HepG2 (cell line): ENCODE measurements around the gene GMNN. TPM values are rescaled to one million over a fixed set of nuclear protein-coding genes. Genes with fewer than 3 reads are reported as not detected.

Experiments
- AGO2 ChIP-seq: fragments of 200-400 bp; formaldehyde crosslinking; optimal IDR thresholded peaks from 2 replicates; pipeline ENCODE3; 2017; ENCODE audit warnings: mild to moderate bottlenecking, low read depth, low read length, moderate library complexity
- ATM ChIP-seq: fragments of 450-650 bp; IDR thresholded peaks from 2 replicates; pipeline ENCODE4 v1.7.1; 2017; ENCODE audit warnings: mild to moderate bottlenecking, borderline replicate concordance
- CSRNP2 ChIP-seq: sonication (generic); formaldehyde crosslinking; conservative IDR thresholded peaks from 2 replicates; pipeline ENCODE4 v1.8.0; 2022; ENCODE audit warnings: low read depth, missing genetic modification reagents
- MBNL3 ChIP-seq: fragments of 250-450 bp; sonication (Bioruptor Pico); conservative IDR thresholded peaks from 2 replicates; pipeline ENCODE4 v1.8.0; 2022; ENCODE audit warnings: mild to moderate bottlenecking, inconsistent platforms
- MLXIP ChIP-seq: sonication (generic); formaldehyde crosslinking; IDR thresholded peaks from 2 replicates; pipeline ENCODE4 v1.9.0; 2021; ENCODE audit warnings: missing genetic modification reagents, borderline replicate concordance
- NFE2L1 ChIP-seq: sonication (generic); formaldehyde crosslinking; IDR thresholded peaks from 2 replicates; pipeline ENCODE4 v1.4.0; 2020; ENCODE audit warnings: missing genetic modification reagents, mild to moderate bottlenecking, borderline replicate concordance
- SPEN ChIP-seq: sonication (generic); formaldehyde crosslinking; IDR thresholded peaks from 2 replicates; pipeline ENCODE4 v1.5.1; 2020; ENCODE audit warnings: low read depth, mild to moderate bottlenecking, missing genetic modification reagents
- TFDP1 ChIP-seq: IDR thresholded peaks from 2 replicates; pipeline ENCODE4 v1.6.1; 2016; ENCODE audit warnings: missing compliant biosample characterization, missing genetic modification reagents, borderline replicate concordance
- ZNF207 ChIP-seq: fragments of 450-650 bp; IDR thresholded peaks from 2 replicates; pipeline ENCODE4 v1.6.1; 2016; ENCODE audit warnings: antibody characterized with exemption, borderline replicate concordance
- ZNF224 ChIP-seq: sonication (generic); formaldehyde crosslinking; IDR thresholded peaks from 2 replicates; pipeline ENCODE4 v1.5.0; 2020; ENCODE audit warnings: mild to moderate bottlenecking, missing genetic modification reagents
- ZNF460 ChIP-seq: sonication (generic); formaldehyde crosslinking; IDR thresholded peaks from 2 replicates; pipeline ENCODE4 v1.5.1; 2020; ENCODE audit warnings: missing genetic modification reagents, mild to moderate bottlenecking, borderline replicate concordance
- ZNF549 ChIP-seq: sonication (generic); formaldehyde crosslinking; IDR thresholded peaks from 2 replicates; pipeline ENCODE4 v1.5.0; 2020; ENCODE audit warnings: missing genetic modification reagents
- ZNF782 ChIP-seq: sonication (generic); formaldehyde crosslinking; IDR thresholded peaks from 2 replicates; pipeline ENCODE4 v1.4.0; 2020; ENCODE audit warnings: missing genetic modification reagents, mild to moderate bottlenecking, borderline replicate concordance
- ZNF784 ChIP-seq: sonication (generic); formaldehyde crosslinking; IDR thresholded peaks from 2 replicates; pipeline ENCODE4 v1.5.1; 2020; ENCODE audit warnings: missing genetic modification reagents, mild to moderate bottlenecking, borderline replicate concordance
- ZSCAN12 ChIP-seq: sonication (generic); formaldehyde crosslinking; IDR thresholded peaks from 2 replicates; pipeline ENCODE4 v1.9.0; 2021; ENCODE audit warnings: mild to moderate bottlenecking, missing genetic modification reagents
- ZSCAN22 ChIP-seq: sonication (generic); formaldehyde crosslinking; IDR thresholded peaks from 2 replicates; pipeline ENCODE4 v1.4.0; 2020; ENCODE audit warnings: mild to moderate bottlenecking, missing genetic modification reagents
- polyA plus RNA-seq, 8 experiments: library from polyadenylated mRNA; depleted of rRNA in 3 of 8; stranded (reverse) in 7 of 8; unstranded in 1 of 8; fragments of >200 nt; fragmentation: Illumina TruSeq in 4 of 8; extraction: Trizol in 4 of 8; gene quantifications; 2 replicates each; pipeline versions ENCODE4 v1.2.1 to v1.2.3, GENCODE V29; 2011 to 2016; ENCODE audit warnings: low read depth in 4 of 8, missing spikeins in 1 of 8, mixed read lengths in 1 of 8; ENCODE audit not compliant: insufficient read depth in 1 of 8
- total RNA-seq, 5 experiments: library from RNA; depleted of rRNA; stranded (reverse); fragments of >200 nt; fragmentation: Illumina TruSeq; extraction: Trizol; gene quantifications; 2 replicates each; pipeline ENCODE4 v1.2.3, GENCODE V29; 2016; ENCODE audit warnings: low read depth in 1 of 5
- TF ChIP-seq, protein P1 (sequence below): sonication (generic); formaldehyde crosslinking; IDR thresholded peaks from 2 replicates; pipeline ENCODE4 v1.4.0; 2020; ENCODE audit warnings: missing genetic modification reagents, borderline replicate concordance

GMNN gene
- total and polyA plus RNA-seq, 2 of the 13 experiments (the other 11 are each of a cell fraction or from before 2014, with no cell fraction given), result 61.8 to 154 TPM

DNA sequence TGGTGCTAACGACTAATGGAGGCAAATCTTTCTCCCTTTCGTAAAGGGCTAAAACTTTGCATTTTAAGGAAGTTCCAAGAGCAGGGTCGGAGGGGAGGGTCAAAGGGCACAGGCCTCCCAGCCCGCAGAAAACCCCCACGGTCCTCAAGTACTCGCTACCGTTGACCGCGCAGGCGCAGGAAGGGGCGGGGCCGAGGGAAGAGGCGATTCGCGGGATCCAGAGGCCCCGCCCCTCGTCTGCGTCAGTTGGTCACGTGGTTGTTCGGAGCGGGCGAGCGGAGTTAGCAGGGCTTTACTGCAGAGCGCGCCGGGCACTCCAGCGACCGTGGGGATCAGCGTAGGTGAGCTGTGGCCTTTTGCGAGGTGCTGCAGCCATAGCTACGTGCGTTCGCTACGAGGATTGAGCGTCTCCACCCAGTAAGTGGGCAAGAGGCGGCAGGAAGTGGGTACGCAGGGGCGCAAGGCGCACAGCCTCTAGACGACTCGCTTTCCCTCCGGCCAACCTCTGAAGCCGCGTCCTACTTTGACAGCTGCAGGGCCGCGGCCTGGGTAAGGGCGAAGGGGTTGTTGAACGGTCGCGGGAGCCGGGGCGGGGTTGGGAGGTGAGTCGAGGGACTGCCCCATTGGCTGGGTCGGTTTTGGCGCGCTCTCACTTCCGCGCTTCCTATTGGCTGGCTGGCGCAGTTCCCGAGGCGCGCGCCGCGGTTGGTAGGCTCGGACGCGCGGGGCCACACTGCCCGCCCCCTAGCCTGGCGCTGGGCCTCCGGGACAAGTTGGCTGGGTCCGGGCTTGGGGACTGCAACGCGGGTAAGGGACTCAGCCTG, at the start of gene GMNN (continued):
- TF ChIP-seq ZNF460 (CRISPR knock-in tag) (no peak), MLXIP (CRISPR knock-in tag) (peak; percentile 84; the same call in 1 of the 2 replicates), TFDP1 (peak; percentile 98), ZNF782 (CRISPR knock-in tag) (peak; percentile 95), SPEN (CRISPR knock-in tag) (peak; percentile 83), ZNF207 (no peak), NFE2L1 (no peak; the same call in none of the 2 replicates), CSRNP2 (CRISPR knock-in tag) (no peak), ATM (no peak), ZSCAN12 (CRISPR knock-in tag) (no peak), ZNF784 (CRISPR knock-in tag) (peak; percentile 99), ZSCAN22 (CRISPR knock-in tag) (no peak), AGO2 (peak; percentile 97), ZNF549 (CRISPR knock-in tag) (peak; percentile 28; the same call in 1 of the 2 replicates), ZNF224 (CRISPR knock-in tag) (peak; percentile 99; the same call in 1 of the 2 replicates), MBNL3 (CRISPR knock-in tag) (no peak)
- TF ChIP-seq, protein P1, sequence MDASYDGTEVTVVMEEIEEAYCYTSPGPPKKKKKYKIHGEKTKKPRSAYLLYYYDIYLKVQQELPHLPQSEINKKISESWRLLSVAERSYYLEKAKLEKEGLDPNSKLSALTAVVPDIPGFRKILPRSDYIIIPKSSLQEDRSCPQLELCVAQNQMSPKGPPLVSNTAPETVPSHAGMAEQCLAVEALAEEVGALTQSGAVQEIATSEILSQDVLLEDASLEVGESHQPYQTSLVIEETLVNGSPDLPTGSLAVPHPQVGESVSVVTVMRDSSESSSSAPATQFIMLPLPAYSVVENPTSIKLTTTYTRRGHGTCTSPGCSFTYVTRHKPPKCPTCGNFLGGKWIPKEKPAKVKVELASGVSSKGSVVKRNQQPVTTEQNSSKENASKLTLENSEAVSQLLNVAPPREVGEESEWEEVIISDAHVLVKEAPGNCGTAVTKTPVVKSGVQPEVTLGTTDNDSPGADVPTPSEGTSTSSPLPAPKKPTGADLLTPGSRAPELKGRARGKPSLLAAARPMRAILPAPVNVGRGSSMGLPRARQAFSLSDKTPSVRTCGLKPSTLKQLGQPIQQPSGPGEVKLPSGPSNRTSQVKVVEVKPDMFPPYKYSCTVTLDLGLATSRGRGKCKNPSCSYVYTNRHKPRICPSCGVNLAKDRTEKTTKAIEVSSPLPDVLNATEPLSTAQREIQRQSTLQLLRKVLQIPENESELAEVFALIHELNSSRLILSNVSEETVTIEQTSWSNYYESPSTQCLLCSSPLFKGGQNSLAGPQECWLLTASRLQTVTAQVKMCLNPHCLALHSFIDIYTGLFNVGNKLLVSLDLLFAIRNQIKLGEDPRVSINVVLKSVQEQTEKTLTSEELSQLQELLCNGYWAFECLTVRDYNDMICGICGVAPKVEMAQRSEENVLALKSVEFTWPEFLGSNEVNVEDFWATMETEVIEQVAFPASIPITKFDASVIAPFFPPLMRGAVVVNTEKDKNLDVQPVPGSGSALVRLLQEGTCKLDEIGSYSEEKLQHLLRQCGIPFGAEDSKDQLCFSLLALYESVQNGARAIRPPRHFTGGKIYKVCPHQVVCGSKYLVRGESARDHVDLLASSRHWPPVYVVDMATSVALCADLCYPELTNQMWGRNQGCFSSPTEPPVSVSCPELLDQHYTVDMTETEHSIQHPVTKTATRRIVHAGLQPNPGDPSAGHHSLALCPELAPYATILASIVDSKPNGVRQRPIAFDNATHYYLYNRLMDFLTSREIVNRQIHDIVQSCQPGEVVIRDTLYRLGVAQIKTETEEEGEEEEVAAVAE (CRISPR knock-in tag), result peak; percentile 55; the same call in 1 of the 2 replicates
